H9 (cell line): ENCODE data around the gene RYR1. TPM values are rescaled to one million over a fixed set of nuclear protein-coding genes. Genes with fewer than 3 reads are reported as not detected.

Experiments
- DNase-seq: peaks from one replicate; pipeline ENCODE4 v3.0.0-alpha.2; 2017
- H2AFZ ChIP-seq: one replicate; pipeline ENCODE4 v1.6.1; 2013; ENCODE audit warnings: mild to moderate bottlenecking, low read length, control low read depth, moderate library complexity
- H2AK5ac ChIP-seq: 2 replicates; pipeline ENCODE4 v1.6.1; 2013; ENCODE audit warnings: low read length, control low read depth, mixed read lengths; ENCODE audit not compliant: insufficient read length
- H2BK120ac ChIP-seq: one replicate; pipeline ENCODE4 v1.6.1; 2013; ENCODE audit warnings: low read depth, mild to moderate bottlenecking, low read length, control low read depth, inconsistent platforms; ENCODE audit not compliant: poor library complexity, severe bottlenecking
- H2BK12ac ChIP-seq: 2 replicates; pipeline ENCODE4 v1.6.1; 2013; ENCODE audit warnings: low read length, control low read depth, mixed read lengths, low read depth; ENCODE audit not compliant: insufficient read length
- H2BK15ac ChIP-seq: 2 replicates; pipeline ENCODE4 v1.6.1; 2013; ENCODE audit warnings: low read depth, low read length, control low read depth
- H2BK20ac ChIP-seq: one replicate; pipeline ENCODE4 v1.6.1; 2013; ENCODE audit warnings: low read depth, mild to moderate bottlenecking, low read length, control low read depth, inconsistent platforms; ENCODE audit not compliant: poor library complexity, severe bottlenecking
- H2BK5ac ChIP-seq: 2 replicates; pipeline ENCODE4 v1.6.1; 2013; ENCODE audit warnings: low read length, control low read depth, mixed read lengths; ENCODE audit not compliant: insufficient read length
- H3K14ac ChIP-seq: 2 replicates; pipeline ENCODE4 v1.6.1; 2013; ENCODE audit warnings: low read length, control low read depth; ENCODE audit not compliant: insufficient read depth
- H3K18ac ChIP-seq: 2 replicates; pipeline ENCODE4 v1.6.1; 2013; ENCODE audit warnings: low read depth, mild to moderate bottlenecking, mixed read lengths, low read length, control low read depth; ENCODE audit not compliant: insufficient read length
- H3K23ac ChIP-seq: 2 replicates; pipeline ENCODE4 v1.6.1; 2013; ENCODE audit warnings: low read length, control low read depth, mixed read lengths, low read depth; ENCODE audit not compliant: insufficient read length
- H3K23me2 ChIP-seq: 2 replicates; pipeline ENCODE4 v1.6.1; 2013; ENCODE audit warnings: low read depth, mild to moderate bottlenecking, mixed read lengths, low read length, control low read depth; ENCODE audit not compliant: insufficient read length, poor library complexity, severe bottlenecking
- H3K27ac ChIP-seq: 2 replicates; pipeline ENCODE4 v1.5.1; 2013; ENCODE audit warnings: low read length, control low read depth, mixed read lengths, low read depth; ENCODE audit not compliant: insufficient read length
- H3K27me3 ChIP-seq: 2 replicates; pipeline ENCODE4 v1.6.1; 2013; ENCODE audit warnings: low read length, control low read depth, inconsistent platforms; ENCODE audit not compliant: insufficient read depth
- H3K4ac ChIP-seq: 2 replicates; pipeline ENCODE4 v1.6.1; 2013; ENCODE audit warnings: low read depth, mild to moderate bottlenecking, control low read depth, inconsistent platforms, low read length, moderate library complexity
- H3K4me1 ChIP-seq: 2 replicates; pipeline ENCODE4 v1.6.1; 2013; ENCODE audit warnings: low read length, control low read depth, inconsistent platforms; ENCODE audit not compliant: insufficient read depth
- H3K4me2 ChIP-seq: 2 replicates; pipeline ENCODE4 v1.6.1; 2013; ENCODE audit warnings: low read length, control low read depth, mixed read lengths; ENCODE audit not compliant: insufficient read length, insufficient read depth
- H3K56ac ChIP-seq: 2 replicates; pipeline ENCODE4 v1.6.1; 2013; ENCODE audit warnings: low read depth, mild to moderate bottlenecking, mixed read lengths, low read length, control low read depth; ENCODE audit not compliant: insufficient read length
- H3K79me1 ChIP-seq: 2 replicates; pipeline ENCODE4 v1.6.1; 2013; ENCODE audit warnings: low read depth, mild to moderate bottlenecking, moderate library complexity, low read length, control low read depth, inconsistent platforms; ENCODE audit not compliant: insufficient read depth, poor library complexity, severe bottlenecking
- H3K79me2 ChIP-seq: 2 replicates; pipeline ENCODE4 v1.6.1; 2013; ENCODE audit warnings: low read length, control low read depth, inconsistent platforms; ENCODE audit not compliant: insufficient read depth
- H3K9ac ChIP-seq: 2 replicates; pipeline ENCODE4 v1.6.1; 2013; ENCODE audit warnings: low read length, control low read depth, mixed read lengths; ENCODE audit not compliant: insufficient read length; ENCODE audit errors: extremely low read depth
- H3K9me3 ChIP-seq: one replicate; pipeline ENCODE4 v1.6.1; 2013; ENCODE audit warnings: low read depth, low read length, inconsistent platforms; ENCODE audit not compliant: control insufficient read depth
- H3T11ph ChIP-seq: one replicate; pipeline ENCODE4 v1.6.1; 2013; ENCODE audit warnings: mild to moderate bottlenecking, low read length, control low read depth, inconsistent platforms
- H4K20me1 ChIP-seq: one replicate; pipeline ENCODE4 v1.6.1; 2013; ENCODE audit not compliant: control insufficient read depth, insufficient read length, insufficient read depth
- H4K5ac ChIP-seq: 2 replicates; pipeline ENCODE4 v1.6.1; 2013; ENCODE audit warnings: low read depth, mild to moderate bottlenecking, mixed read lengths, low read length, control low read depth; ENCODE audit not compliant: insufficient read length
- H4K8ac ChIP-seq: replicated peaks from 2 replicates; pipeline ENCODE4 v1.6.1; 2013; ENCODE audit warnings: low read length, control low read depth, mixed read lengths, low read depth; ENCODE audit not compliant: insufficient read length
- H4K91ac ChIP-seq: 2 replicates; pipeline ENCODE4 v1.6.1; 2013; ENCODE audit warnings: low read depth, mild to moderate bottlenecking, moderate library complexity, mixed read lengths, low read length, control low read depth; ENCODE audit not compliant: insufficient read length
- H3K27ac Mint-ChIP-seq, 3 experiments: 2 replicates in 2 of 3; 3 replicates in 1 of 3; pipeline ENCODE4 v1.8.0; 2020 to 2021; ENCODE audit warnings: mixed read lengths in 3 of 3, mild to moderate bottlenecking in 1 of 3, moderate library complexity in 1 of 3
- H3K27me3 Mint-ChIP-seq: 2 replicates; pipeline ENCODE4 v1.8.0; 2021; ENCODE audit warnings: low read depth, mild to moderate bottlenecking, moderate library complexity, mixed read lengths
- H3K36me3 Mint-ChIP-seq, 3 experiments: 2 replicates in 2 of 3; 3 replicates in 1 of 3; pipeline ENCODE4 v1.8.0; 2020 to 2021; ENCODE audit warnings: low read depth in 3 of 3, mixed read lengths in 3 of 3; ENCODE audit not compliant: insufficient read depth in 1 of 3
- H3K4me1 Mint-ChIP-seq, 2 experiments: 2 replicates each; pipeline ENCODE4 v1.8.0; 2020; ENCODE audit warnings: mixed read lengths in 2 of 2
- H3K4me3 Mint-ChIP-seq, 2 experiments: 2 replicates in 1 of 2; 3 replicates in 1 of 2; pipeline ENCODE4 v1.8.0; 2020 to 2021; ENCODE audit warnings: mild to moderate bottlenecking in 2 of 2, mixed read lengths in 2 of 2, moderate library complexity in 1 of 2
- H3K9me3 Mint-ChIP-seq, 2 experiments: 2 replicates in 1 of 2; 3 replicates in 1 of 2; pipeline ENCODE4 v1.8.0; 2020; ENCODE audit warnings: mild to moderate bottlenecking in 2 of 2, mixed read lengths in 2 of 2, moderate library complexity in 1 of 2
- WGBS: extraction: QIAGEN DNeasy Blood & Tissue Kit; methylation state at CpG from one replicate; pipeline ENCODE4 v1.1.7; 2013; ENCODE audit warnings: missing lambda C conversion rate, low lambda C conversion rate, mixed read lengths; ENCODE audit not compliant: insufficient read length; ENCODE audit errors: extremely low coverage; 5-methylcytosine and 5-hydroxymethylcytosine counted together
- total RNA-seq: library from RNA; stranded (reverse); gene quantifications from 2 replicates; pipeline ENCODE4 v1.2.1, GENCODE V29; 2021
- TF ChIP-seq, protein P1 (sequence below): fragments of 200-600 bp; sonication (generic); conservative IDR thresholded peaks from 3 replicates; pipeline ENCODE4 v1.8.0; 2021; ENCODE audit warnings: antibody characterized with exemption, mild to moderate bottlenecking

The RYR1 gene
- total RNA-seq, 1 experiment from 2014 or later: 8.9 TPM

DNA sequence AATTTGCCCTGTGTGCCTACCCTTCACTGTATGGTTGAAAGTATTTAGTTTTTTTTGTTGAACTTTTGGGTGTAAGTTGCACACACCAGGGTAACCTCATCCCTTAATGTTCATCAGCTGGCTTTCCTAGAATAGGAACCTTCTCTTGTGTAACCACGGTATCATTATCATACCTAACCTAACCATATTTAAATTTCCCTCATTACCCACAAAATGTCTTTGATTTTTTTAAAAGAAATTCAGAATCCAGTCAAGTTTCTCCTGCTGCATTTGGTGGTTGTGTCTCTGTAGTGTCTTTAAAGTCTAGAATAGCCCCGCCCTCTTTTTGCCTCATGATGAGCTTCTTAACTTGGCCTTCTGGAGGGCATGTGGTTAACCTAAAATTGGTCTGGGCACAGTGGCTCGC is 80.3 kb downstream of the RYR1 start:
- Mint-ChIP-seq H3K4me3 (no peak overlapping the region), H3K27ac (no peak overlapping the region), H3K36me3 (peaks cover 18 to 25% (median 24%) of the 10 kb centered on the region in 3 experiments; a peak in 6 of 7 replicates), H3K27me3 (no peaks in the 10 kb centered on the region), H3K9me3 (no peaks in the 10 kb centered on the region), H3K4me1 (no peaks in the 10 kb centered on the region)
- DNase-seq: no peak
- no peak overlapping the region for H3K9ac ChIP-seq
- no peak overlapping the region for H2AK5ac ChIP-seq
- H2BK120ac ChIP-seq: no peak overlapping the region
- no CpG with 5 or more reads among the region's 3 CpGs for WGBS
- H3K23ac ChIP-seq: no peak overlapping the region
- no peak overlapping the region for H4K8ac ChIP-seq
- no peak overlapping the region for H3K18ac ChIP-seq
- H3K56ac ChIP-seq: no peak overlapping the region
- H3K4ac ChIP-seq: no peak overlapping the region
- no peak overlapping the region for H2BK20ac ChIP-seq
- no peaks in the 10 kb centered on the region for H3K9me3 ChIP-seq
- no peak overlapping the region for H2BK15ac ChIP-seq
- H4K5ac ChIP-seq: no peak overlapping the region
- no peaks in the 10 kb centered on the region for H3K23me2 ChIP-seq
- H4K20me1 ChIP-seq: no peaks in the 10 kb centered on the region
- H3K79me1 ChIP-seq: no peaks in the 10 kb centered on the region
- H3K79me2 ChIP-seq: no peaks in the 10 kb centered on the region
- H2BK5ac ChIP-seq: no peak overlapping the region
- no peaks in the 10 kb centered on the region for H3K4me1 ChIP-seq
- no peak overlapping the region for H2AFZ ChIP-seq
- no peak overlapping the region for H3K27ac ChIP-seq
- H3K4me2 ChIP-seq: no peak overlapping the region
- TF ChIP-seq, protein P1, sequence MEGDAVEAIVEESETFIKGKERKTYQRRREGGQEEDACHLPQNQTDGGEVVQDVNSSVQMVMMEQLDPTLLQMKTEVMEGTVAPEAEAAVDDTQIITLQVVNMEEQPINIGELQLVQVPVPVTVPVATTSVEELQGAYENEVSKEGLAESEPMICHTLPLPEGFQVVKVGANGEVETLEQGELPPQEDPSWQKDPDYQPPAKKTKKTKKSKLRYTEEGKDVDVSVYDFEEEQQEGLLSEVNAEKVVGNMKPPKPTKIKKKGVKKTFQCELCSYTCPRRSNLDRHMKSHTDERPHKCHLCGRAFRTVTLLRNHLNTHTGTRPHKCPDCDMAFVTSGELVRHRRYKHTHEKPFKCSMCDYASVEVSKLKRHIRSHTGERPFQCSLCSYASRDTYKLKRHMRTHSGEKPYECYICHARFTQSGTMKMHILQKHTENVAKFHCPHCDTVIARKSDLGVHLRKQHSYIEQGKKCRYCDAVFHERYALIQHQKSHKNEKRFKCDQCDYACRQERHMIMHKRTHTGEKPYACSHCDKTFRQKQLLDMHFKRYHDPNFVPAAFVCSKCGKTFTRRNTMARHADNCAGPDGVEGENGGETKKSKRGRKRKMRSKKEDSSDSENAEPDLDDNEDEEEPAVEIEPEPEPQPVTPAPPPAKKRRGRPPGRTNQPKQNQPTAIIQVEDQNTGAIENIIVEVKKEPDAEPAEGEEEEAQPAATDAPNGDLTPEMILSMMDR: no peak
- H3T11ph ChIP-seq: no peak overlapping the region
- H3K14ac ChIP-seq: no peak overlapping the region
- H4K91ac ChIP-seq: no peak overlapping the region
- no peaks in the 10 kb centered on the region for H3K27me3 ChIP-seq
- no peak overlapping the region for H2BK12ac ChIP-seq
